ENCODE measurements around the gene BCL2L2. TPM values are rescaled to one million over a fixed set of nuclear protein-coding genes. Genes with fewer than 3 reads are reported as not detected.

Gene BCL2L2
- total RNA-seq, 1 experiment from 2014 or later: 20.3 TPM

DNA sequence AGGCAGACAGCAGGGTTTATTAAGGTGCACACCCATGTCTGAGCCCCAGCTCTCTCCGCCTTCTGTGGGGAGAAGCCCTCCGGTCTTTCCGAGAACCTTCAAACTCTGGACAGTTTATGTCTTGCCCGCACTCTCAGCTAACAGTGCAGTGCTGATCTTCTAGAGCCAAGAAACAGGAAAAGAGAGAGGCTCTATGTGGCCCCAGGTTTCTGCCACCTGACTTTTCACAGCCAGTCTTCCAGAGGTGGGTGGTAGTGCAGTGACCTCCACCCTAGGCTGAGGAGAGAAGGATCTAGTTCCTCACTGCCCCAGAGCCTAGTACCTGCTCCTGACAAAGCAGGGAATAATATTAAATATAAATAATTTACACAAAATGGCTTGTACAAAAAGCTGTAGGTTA is 50.0 kb downstream of the BCL2L2 start:
- Histone ChIP-seq H3K27me3 (ENCODE audit: insufficient read depth, low read depth) (peaks cover 66% of the 10 kb centered on the region), H3K79me2 (ENCODE audit: low read depth) (no peaks in the 10 kb centered on the region), H3K4me1 (replicated peaks; ENCODE audit: insufficient read depth) (no peaks in the 10 kb centered on the region), H3K9me3 (ENCODE audit: insufficient read depth, low read depth) (no peaks in the 10 kb centered on the region), H3K36me3 (ENCODE audit: low read depth) (no peaks in the 10 kb centered on the region), H3F3A (ENCODE audit: insufficient read depth, low read depth) (no peaks in the 10 kb centered on the region), H3K9me2 (ENCODE audit: insufficient read depth) (no peaks in the 10 kb centered on the region), H3K4me3 (no peak overlapping the region), H3K4me2 (no peak overlapping the region), H3K27ac (no peak overlapping the region), H2AFZ (no peak overlapping the region), H4K20me1 (ENCODE audit: insufficient read depth) (no peaks in the 10 kb centered on the region)
- intact Hi-C loops (cut with micrococcal nuclease; ENCODE audit: unreplicated experiment): no loop called here
- TF ChIP-seq EZH2 (IDR thresholded peaks at IDR 0.05; ENCODE audit: low read depth): no peak
- TF ChIP-seq, protein P1, sequence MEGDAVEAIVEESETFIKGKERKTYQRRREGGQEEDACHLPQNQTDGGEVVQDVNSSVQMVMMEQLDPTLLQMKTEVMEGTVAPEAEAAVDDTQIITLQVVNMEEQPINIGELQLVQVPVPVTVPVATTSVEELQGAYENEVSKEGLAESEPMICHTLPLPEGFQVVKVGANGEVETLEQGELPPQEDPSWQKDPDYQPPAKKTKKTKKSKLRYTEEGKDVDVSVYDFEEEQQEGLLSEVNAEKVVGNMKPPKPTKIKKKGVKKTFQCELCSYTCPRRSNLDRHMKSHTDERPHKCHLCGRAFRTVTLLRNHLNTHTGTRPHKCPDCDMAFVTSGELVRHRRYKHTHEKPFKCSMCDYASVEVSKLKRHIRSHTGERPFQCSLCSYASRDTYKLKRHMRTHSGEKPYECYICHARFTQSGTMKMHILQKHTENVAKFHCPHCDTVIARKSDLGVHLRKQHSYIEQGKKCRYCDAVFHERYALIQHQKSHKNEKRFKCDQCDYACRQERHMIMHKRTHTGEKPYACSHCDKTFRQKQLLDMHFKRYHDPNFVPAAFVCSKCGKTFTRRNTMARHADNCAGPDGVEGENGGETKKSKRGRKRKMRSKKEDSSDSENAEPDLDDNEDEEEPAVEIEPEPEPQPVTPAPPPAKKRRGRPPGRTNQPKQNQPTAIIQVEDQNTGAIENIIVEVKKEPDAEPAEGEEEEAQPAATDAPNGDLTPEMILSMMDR (conservative IDR thresholded peaks at IDR 0.05): no peak
- DNase-seq: no peak
- ChIA-PET CTCF (no interaction called here), POLR2A (ENCODE audit: unreplicated experiment) (no interaction called here)
- no TSS peak for BruUV-seq (replicated peaks)

DNA sequence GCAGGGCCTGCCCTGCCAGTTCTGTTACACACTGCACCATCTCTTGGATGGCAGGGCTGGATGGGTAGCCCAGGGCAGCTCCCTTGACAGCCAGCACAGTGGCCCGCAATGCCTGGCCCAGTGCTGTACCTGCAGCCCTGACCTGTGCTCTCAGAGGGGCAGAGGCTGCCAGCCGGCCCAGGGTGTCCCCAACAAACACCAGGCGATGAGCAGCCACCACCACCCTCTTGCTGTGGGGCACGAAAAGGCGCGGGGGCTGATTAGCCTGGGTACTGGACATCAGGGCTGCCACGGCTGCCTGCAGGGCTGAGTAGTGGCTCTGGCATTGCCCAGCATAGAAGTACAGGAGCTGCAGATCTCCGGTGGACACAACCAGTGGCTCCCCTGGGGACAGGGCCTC is 50.6 kb downstream of the BCL2L2 start:
- DNase-seq: no peak
- no peaks in the 10 kb centered on the region for H3F3A ChIP-seq (ENCODE audit: insufficient read depth, low read depth)
- TF ChIP-seq, protein P1 (conservative IDR thresholded peaks at IDR 0.05): no peak
- no peak for TF ChIP-seq EZH2 (IDR thresholded peaks at IDR 0.05; ENCODE audit: low read depth)
- H3K4me3 ChIP-seq: no peak overlapping the region
- no peaks in the 10 kb centered on the region for H3K36me3 ChIP-seq (ENCODE audit: low read depth)
- no peaks in the 10 kb centered on the region for H3K9me2 ChIP-seq (ENCODE audit: insufficient read depth)
- POLR2A ChIA-PET (ENCODE audit: unreplicated experiment): interaction anchor here (0.8 kb wide), 1 partner anchor 13 kb away, joined by 7 read pairs; no protein-coding TSS in a partner anchor
- no TSS peak for BruUV-seq (replicated peaks)
- no peaks in the 10 kb centered on the region for H3K79me2 ChIP-seq (ENCODE audit: low read depth)
- no peak overlapping the region for H3K4me2 ChIP-seq
- H4K20me1 ChIP-seq (ENCODE audit: insufficient read depth): no peaks in the 10 kb centered on the region
- CTCF ChIA-PET: no interaction called here
- H3K27ac ChIP-seq: no peak overlapping the region
- H3K9me3 ChIP-seq (ENCODE audit: insufficient read depth, low read depth): no peaks in the 10 kb centered on the region
- peaks cover 72% of the 10 kb centered on the region for H3K27me3 ChIP-seq (ENCODE audit: insufficient read depth, low read depth)
- intact Hi-C loops (cut with micrococcal nuclease; ENCODE audit: unreplicated experiment): no loop called here
- no peaks in the 10 kb centered on the region for H3K4me1 ChIP-seq (replicated peaks; ENCODE audit: insufficient read depth)
- no peak overlapping the region for H2AFZ ChIP-seq

DNA sequence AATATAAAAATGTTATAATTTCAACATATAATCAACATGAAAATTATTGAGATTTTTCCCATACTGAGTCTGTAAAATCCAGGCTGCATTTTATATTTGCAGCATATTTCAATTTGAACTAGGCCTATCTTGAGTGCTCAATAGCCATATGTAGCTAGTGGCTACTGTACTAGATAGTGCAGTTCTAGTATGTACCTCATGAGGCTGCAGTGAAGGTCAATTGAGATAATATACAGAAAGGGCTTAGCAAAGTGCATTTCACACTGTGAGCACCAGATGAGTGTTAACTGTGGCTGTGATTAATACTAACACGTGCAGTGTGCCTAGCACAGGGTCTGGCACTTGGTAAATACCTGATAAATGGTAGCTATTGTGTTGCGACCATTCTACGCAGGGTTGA is 51.4 kb downstream of the BCL2L2 start:
- DNase-seq: no peak
- H4K20me1 ChIP-seq (ENCODE audit: insufficient read depth): no peaks in the 10 kb centered on the region
- CTCF ChIA-PET: no interaction called here
- H3K4me2 ChIP-seq: no peak overlapping the region
- H3K79me2 ChIP-seq (ENCODE audit: low read depth): no peaks in the 10 kb centered on the region
- H2AFZ ChIP-seq: no peak overlapping the region
- no peaks in the 10 kb centered on the region for H3F3A ChIP-seq (ENCODE audit: insufficient read depth, low read depth)
- H3K9me2 ChIP-seq (ENCODE audit: insufficient read depth): no peaks in the 10 kb centered on the region
- POLR2A ChIA-PET (ENCODE audit: unreplicated experiment): interaction anchor here (0.8 kb wide), 1 partner anchor 12 kb away, joined by 7 read pairs; no protein-coding TSS in a partner anchor
- no peaks in the 10 kb centered on the region for H3K9me3 ChIP-seq (ENCODE audit: insufficient read depth, low read depth)
- H3K27ac ChIP-seq: no peak overlapping the region
- no peaks in the 10 kb centered on the region for H3K36me3 ChIP-seq (ENCODE audit: low read depth)
- BruUV-seq (replicated peaks): no TSS peak
- TF ChIP-seq, protein P1 (conservative IDR thresholded peaks at IDR 0.05): no peak
- no peak for TF ChIP-seq EZH2 (IDR thresholded peaks at IDR 0.05; ENCODE audit: low read depth)
- intact Hi-C loops (cut with micrococcal nuclease; ENCODE audit: unreplicated experiment): no loop called here
- H3K4me1 ChIP-seq (replicated peaks; ENCODE audit: insufficient read depth): no peaks in the 10 kb centered on the region
- H3K4me3 ChIP-seq: no peak overlapping the region
- H3K27me3 ChIP-seq (ENCODE audit: insufficient read depth, low read depth): peaks cover 73% of the 10 kb centered on the region

Data from PC-9 (cell line).